Activated CD8-positive, alpha-beta memory T cell treated with anti-CD3 and anti-CD28 coated beads, Interleukin-2, amount 10 ng/mL, durations not matched to agents 7 days and 5 days (primary cell): Measurements from ENCODE around the gene SCD5. TPM values are rescaled to one million over a fixed set of nuclear protein-coding genes. Genes with fewer than 3 reads are reported as not detected.

Source experiments
- ATAC-seq: fragments of 150-1000 bp; cut with Tn5 transposase; one replicate; pipeline ENCODE4 v1.10.0; 2021; ENCODE audit warnings: moderate library complexity
- CTCF ChIA-PET: fragments of 350-600 bp; sonication (Branson Sonifier 250); formaldehyde crosslinking; loops from one replicate; lab custom pipeline; 2021; ENCODE audit warnings: antibody characterized with exemption; lab: Charles Lee
- DNase-seq: peaks from one replicate; pipeline ENCODE4 v3.0.0-alpha.2; 2020
- H3K27ac Mint-ChIP-seq: one replicate; pipeline ENCODE4 v1.8.0; 2021; ENCODE audit warnings: mild to moderate bottlenecking, mixed read lengths
- H3K27me3 Mint-ChIP-seq: one replicate; pipeline ENCODE4 v1.8.0; 2021; ENCODE audit warnings: mixed read lengths
- H3K36me3 Mint-ChIP-seq: one replicate; pipeline ENCODE4 v1.8.0; 2021; ENCODE audit warnings: mild to moderate bottlenecking, mixed read lengths
- H3K4me1 Mint-ChIP-seq: one replicate; pipeline ENCODE4 v1.8.0; 2021; ENCODE audit warnings: mixed read lengths
- H3K4me3 Mint-ChIP-seq: one replicate; pipeline ENCODE4 v1.8.0; 2021; ENCODE audit warnings: mild to moderate bottlenecking, moderate library complexity, mixed read lengths
- H3K9me3 Mint-ChIP-seq: one replicate; pipeline ENCODE4 v1.8.0; 2022; ENCODE audit warnings: low read depth, mixed read lengths
- total RNA-seq, 2 experiments: library from RNA; stranded (reverse); gene quantifications; one replicate each; pipeline ENCODE4 v1.2.3, GENCODE V29; 2021

Gene SCD5
- total RNA-seq, 2 experiments from 2014 or later: 6.4 to 8.2 TPM

- ATAC-seq (no peak), DNase-seq (no peak)
- Mint-ChIP-seq H3K27me3 (no peaks in the 10 kb centered on the region), H3K4me3 (no peak overlapping the region), H3K9me3 (no peaks in the 10 kb centered on the region), H3K4me1 (peaks cover 2% of the 10 kb centered on the region), H3K36me3 (no peaks in the 10 kb centered on the region), H3K27ac (no peak overlapping the region)
- CTCF ChIA-PET: no interaction called here
Observed at GRCh38 chr4:82718162-82718940, 80.2 kb downstream of the SCD5 start.

- DNase-seq (no peak), ATAC-seq (no peak)
- CTCF ChIA-PET: no interaction called here
- H3K27ac Mint-ChIP-seq: no peak overlapping the region
- no peaks in the 10 kb centered on the region for H3K27me3 Mint-ChIP-seq
- H3K4me1 Mint-ChIP-seq: no peaks in the 10 kb centered on the region
- H3K36me3 Mint-ChIP-seq: no peaks in the 10 kb centered on the region
- H3K4me3 Mint-ChIP-seq: no peak overlapping the region
- H3K9me3 Mint-ChIP-seq: no peaks in the 10 kb centered on the region
Observed at GRCh38 chr4:82715731-82716617, 82.6 kb downstream of the SCD5 start.

- Mint-ChIP-seq H3K27me3 (no peaks in the 10 kb centered on the region), H3K4me3 (no peak overlapping the region), H3K9me3 (no peaks in the 10 kb centered on the region), H3K36me3 (no peaks in the 10 kb centered on the region), H3K27ac (no peak overlapping the region), H3K4me1 (no peaks in the 10 kb centered on the region)
- ATAC-seq (no peak), DNase-seq (no peak)
- CTCF ChIA-PET: no interaction called here
Observed at GRCh38 chr4:82713856-82714255, 84.7 kb downstream of the SCD5 start.

GRCh38 chr4:82712561-82712960 lies 86.0 kb downstream of the SCD5 start:
- H3K9me3 Mint-ChIP-seq: no peaks in the 10 kb centered on the region

GRCh38 chr4:82711158-82711785 lies 87.3 kb downstream of the SCD5 start:
- no peaks in the 10 kb centered on the region for H3K27me3 Mint-ChIP-seq
- DNase-seq (no peak), ATAC-seq (no peak)
- H3K36me3 Mint-ChIP-seq: no peaks in the 10 kb centered on the region
- no peaks in the 10 kb centered on the region for H3K4me1 Mint-ChIP-seq
- no peak overlapping the region for H3K27ac Mint-ChIP-seq
- H3K9me3 Mint-ChIP-seq: no peaks in the 10 kb centered on the region
- CTCF ChIA-PET: no interaction called here
- no peak overlapping the region for H3K4me3 Mint-ChIP-seq

More at GRCh38 chr4:82712561-82712960, 86.0 kb downstream of the SCD5 start:
- no peaks in the 10 kb centered on the region for H3K27me3 Mint-ChIP-seq
- DNase-seq (no peak), ATAC-seq (no peak)
- H3K4me3 Mint-ChIP-seq: no peak overlapping the region
- H3K4me1 Mint-ChIP-seq: no peaks in the 10 kb centered on the region
- CTCF ChIA-PET: no interaction called here
- no peaks in the 10 kb centered on the region for H3K36me3 Mint-ChIP-seq
- H3K27ac Mint-ChIP-seq: no peak overlapping the region

- ATAC-seq: no peak
- CTCF ChIA-PET: no interaction called here
Observed at GRCh38 chr4:82710197-82710929, 88.2 kb downstream of the SCD5 start.

GRCh38 chr4:82708982-82709381 lies 89.6 kb downstream of the SCD5 start:
- Mint-ChIP-seq H3K36me3 (no peaks in the 10 kb centered on the region), H3K4me3 (no peak overlapping the region), H3K4me1 (no peaks in the 10 kb centered on the region), H3K27me3 (no peaks in the 10 kb centered on the region), H3K9me3 (no peaks in the 10 kb centered on the region), H3K27ac (no peak overlapping the region)
- CTCF ChIA-PET: interaction anchor here (1.0 kb wide), 1 partner anchor 30 kb away, joined by 3 read pairs; no protein-coding TSS in a partner anchor
- ATAC-seq: no peak
- DNase-seq: no peak

More at GRCh38 chr4:82710197-82710929, 88.2 kb downstream of the SCD5 start:
- H3K4me3 Mint-ChIP-seq: no peak overlapping the region
- H3K27ac Mint-ChIP-seq: no peak overlapping the region
- H3K9me3 Mint-ChIP-seq: no peaks in the 10 kb centered on the region
- H3K4me1 Mint-ChIP-seq: no peaks in the 10 kb centered on the region
- H3K36me3 Mint-ChIP-seq: no peaks in the 10 kb centered on the region
- DNase-seq: no peak
- no peaks in the 10 kb centered on the region for H3K27me3 Mint-ChIP-seq

- Mint-ChIP-seq H3K4me1 (no peaks in the 10 kb centered on the region), H3K36me3 (no peaks in the 10 kb centered on the region), H3K27me3 (no peaks in the 10 kb centered on the region), H3K9me3 (no peaks in the 10 kb centered on the region), H3K4me3 (no peak overlapping the region), H3K27ac (no peak overlapping the region)
- DNase-seq (no peak), ATAC-seq (no peak)
- CTCF ChIA-PET: no interaction called here
Observed at GRCh38 chr4:82706349-82707000, 92.1 kb downstream of the SCD5 start.

GRCh38 chr4:82705928-82706300 lies 92.7 kb downstream of the SCD5 start:
- no peaks in the 10 kb centered on the region for H3K27me3 Mint-ChIP-seq
- no peak for DNase-seq

GRCh38 chr4:82705169-82705927 lies 93.2 kb downstream of the SCD5 start:
- CTCF ChIA-PET: no interaction called here
- no peaks in the 10 kb centered on the region for H3K4me1 Mint-ChIP-seq
- no peaks in the 10 kb centered on the region for H3K9me3 Mint-ChIP-seq
- no peak overlapping the region for H3K27ac Mint-ChIP-seq
- no peaks in the 10 kb centered on the region for H3K36me3 Mint-ChIP-seq
- no peak for ATAC-seq
- DNase-seq: no peak
- H3K4me3 Mint-ChIP-seq: no peak overlapping the region
- H3K27me3 Mint-ChIP-seq: no peaks in the 10 kb centered on the region

More at GRCh38 chr4:82705928-82706300, 92.7 kb downstream of the SCD5 start:
- Mint-ChIP-seq H3K27ac (no peak overlapping the region), H3K4me3 (no peak overlapping the region), H3K36me3 (no peaks in the 10 kb centered on the region), H3K9me3 (no peaks in the 10 kb centered on the region), H3K4me1 (no peaks in the 10 kb centered on the region)
- ATAC-seq: no peak
- CTCF ChIA-PET: no interaction called here

- no peaks in the 10 kb centered on the region for H3K27me3 Mint-ChIP-seq
- H3K4me3 Mint-ChIP-seq: no peak overlapping the region
- H3K4me1 Mint-ChIP-seq: no peaks in the 10 kb centered on the region
- no peak for DNase-seq
- H3K36me3 Mint-ChIP-seq: no peaks in the 10 kb centered on the region
- no peak for ATAC-seq
- H3K9me3 Mint-ChIP-seq: no peaks in the 10 kb centered on the region
- no peak overlapping the region for H3K27ac Mint-ChIP-seq
- CTCF ChIA-PET: no interaction called here
Observed at GRCh38 chr4:82704156-82704555, 94.4 kb downstream of the SCD5 start.

GRCh38 chr4:82698412-82698811 lies 100.2 kb downstream of the SCD5 start:
- no peaks in the 10 kb centered on the region for H3K36me3 Mint-ChIP-seq
- no peaks in the 10 kb centered on the region for H3K9me3 Mint-ChIP-seq
- no peaks in the 10 kb centered on the region for H3K27me3 Mint-ChIP-seq
- no peaks in the 10 kb centered on the region for H3K4me1 Mint-ChIP-seq
- DNase-seq (no peak), ATAC-seq (no peak)
- CTCF ChIA-PET: no interaction called here
- no peak overlapping the region for H3K27ac Mint-ChIP-seq
- H3K4me3 Mint-ChIP-seq: no peak overlapping the region
